ENCODE data around the gene ARMC9.
"Not testable (repeated sequence)": the region's sequence is repeated elsewhere in the genome, so short reads cannot be mapped to it uniquely, and the experiment has no call there.

ARMC9 gene

DNA sequence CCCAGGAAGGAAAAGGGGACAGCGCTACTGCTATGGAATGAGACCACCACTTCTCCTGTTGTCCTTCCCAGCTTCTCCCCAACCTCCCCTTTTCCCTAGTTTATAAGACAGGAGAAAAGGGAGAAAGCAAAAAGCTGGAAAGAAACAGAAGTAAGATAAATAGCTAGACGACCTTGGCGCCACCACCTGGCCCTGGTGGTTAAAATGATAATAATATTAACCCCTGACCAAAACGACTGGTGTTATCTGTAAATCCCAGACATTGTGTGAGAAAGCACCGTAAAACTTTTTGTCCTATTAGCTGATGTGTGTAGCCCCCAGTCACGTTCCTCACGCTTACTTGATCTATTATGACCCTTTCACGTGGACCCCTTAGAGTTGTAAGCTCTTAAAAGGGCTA, 202.2 kb downstream of the ARMC9 start:
- DNase-seq (ENCODE audit: low spot score) = not testable (repeated sequence)

DNA sequence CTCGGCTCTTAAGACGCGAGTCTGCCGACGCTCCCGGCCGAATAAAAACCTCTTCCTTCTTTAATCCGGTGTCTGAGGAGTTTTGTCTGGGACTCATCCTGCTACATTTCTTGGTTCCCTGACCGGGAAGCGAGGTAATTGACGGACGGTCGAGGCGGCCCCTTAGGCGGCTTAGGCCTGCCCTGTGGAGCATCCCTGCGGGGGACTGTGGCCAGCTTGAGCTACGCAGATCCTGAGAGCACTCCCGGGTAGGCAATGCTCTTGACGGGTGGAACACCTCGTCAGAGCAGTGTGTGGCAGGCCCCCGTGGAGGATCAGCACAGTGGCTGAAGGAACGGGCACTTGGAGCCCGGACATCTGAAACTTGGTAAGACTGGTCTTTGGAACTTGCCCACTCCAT, 202.7 kb downstream of the ARMC9 start:
- DNase-seq (ENCODE audit: low spot score) = not testable (repeated sequence)

DNA sequence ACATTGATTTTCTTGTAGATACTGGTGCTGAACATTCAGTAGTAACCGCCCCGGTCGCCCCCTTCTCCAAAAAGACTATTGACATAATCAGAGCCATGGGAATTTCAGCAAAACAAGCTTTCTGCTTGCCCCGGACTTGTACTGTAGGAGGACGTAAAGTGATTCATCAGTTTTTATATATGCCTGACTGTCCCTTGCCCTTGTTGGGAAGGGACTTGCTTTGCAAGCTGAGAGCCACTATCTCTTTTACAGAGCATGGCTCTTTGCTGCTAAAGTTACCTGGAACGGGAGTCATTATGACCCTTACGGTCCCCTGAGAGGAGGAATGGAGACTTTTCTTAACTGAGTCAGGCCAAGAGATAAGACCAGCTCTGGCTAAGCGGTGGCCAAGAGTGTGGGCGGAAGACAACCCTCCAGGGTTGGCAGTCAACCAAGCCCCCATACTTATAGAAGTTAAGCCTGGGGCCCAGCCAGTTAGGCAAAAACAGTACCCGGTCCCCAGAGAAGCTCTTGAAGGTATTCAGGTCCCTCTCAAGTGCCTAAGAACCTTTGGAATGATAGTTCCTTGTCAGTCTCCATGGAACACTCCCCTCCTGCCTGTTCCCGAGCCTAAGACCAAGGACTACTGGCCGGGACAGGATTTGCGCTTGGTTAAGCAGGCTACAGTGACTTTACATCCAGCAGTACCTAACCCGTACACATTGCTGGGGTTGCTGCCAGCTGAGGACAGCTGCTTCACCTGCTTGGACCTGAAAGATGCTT, 205.2 kb downstream of the ARMC9 start:
- not testable (repeated sequence) for DNase-seq (ENCODE audit: low spot score)

DNA sequence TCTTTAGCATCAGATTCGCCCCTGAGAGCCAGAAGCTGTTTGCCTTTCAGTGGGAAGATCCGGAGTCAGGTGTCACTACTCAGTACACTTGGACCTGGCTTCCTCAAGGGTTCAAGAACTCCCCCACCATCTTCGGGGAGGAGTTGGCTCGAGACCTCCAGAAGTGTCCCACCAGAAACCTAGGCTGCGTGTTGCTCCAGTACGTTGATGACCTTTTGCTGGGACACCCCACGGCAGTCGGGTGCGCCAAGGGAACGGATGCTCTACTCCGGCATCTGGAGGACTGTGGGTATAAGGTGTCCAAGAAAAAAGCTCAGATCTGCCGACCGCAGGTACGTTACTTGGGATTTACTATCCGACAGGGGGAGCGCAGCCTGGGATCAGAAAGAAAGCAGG, 205.8 kb downstream of the ARMC9 start:
- DNase-seq (ENCODE audit: low spot score) = not testable (repeated sequence)

DNA sequence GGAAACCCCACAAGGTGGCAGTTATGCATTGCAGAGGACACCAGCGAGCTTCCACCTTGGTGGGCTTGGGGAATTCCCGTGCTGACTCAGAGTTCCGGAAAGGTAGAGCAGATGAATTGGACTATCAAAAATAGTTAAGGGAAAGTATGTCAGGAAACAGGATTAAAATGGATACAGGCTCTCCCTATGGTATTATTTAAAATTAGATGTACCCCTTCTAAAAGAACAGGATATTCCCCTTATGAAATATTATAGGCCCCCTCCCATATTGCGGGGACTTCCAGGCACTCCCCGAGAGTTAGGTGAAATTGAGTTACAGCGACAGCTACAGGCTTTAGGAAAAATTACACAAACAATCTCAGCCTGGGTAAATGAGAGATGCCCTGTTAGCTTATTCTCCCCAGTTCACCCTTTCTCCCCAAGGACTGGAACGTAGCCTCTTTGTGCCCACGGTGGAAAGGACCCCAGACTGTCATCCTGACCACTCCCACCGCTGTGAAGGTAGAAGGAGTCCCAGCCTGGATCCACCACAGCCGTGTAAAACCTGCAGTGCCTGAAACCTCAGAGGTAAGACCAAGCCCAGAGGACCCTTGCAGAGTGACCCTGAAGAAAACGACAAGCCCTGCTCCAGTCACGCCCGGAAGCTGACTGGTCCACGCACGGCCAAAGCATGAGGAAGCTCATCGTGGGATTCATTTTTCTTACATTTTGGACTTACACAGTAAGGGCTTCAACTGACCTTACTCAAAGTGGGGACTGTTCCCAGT, 207.4 kb downstream of the ARMC9 start:
- DNase-seq (ENCODE audit: low spot score) = peak; percentile 58

DNA sequence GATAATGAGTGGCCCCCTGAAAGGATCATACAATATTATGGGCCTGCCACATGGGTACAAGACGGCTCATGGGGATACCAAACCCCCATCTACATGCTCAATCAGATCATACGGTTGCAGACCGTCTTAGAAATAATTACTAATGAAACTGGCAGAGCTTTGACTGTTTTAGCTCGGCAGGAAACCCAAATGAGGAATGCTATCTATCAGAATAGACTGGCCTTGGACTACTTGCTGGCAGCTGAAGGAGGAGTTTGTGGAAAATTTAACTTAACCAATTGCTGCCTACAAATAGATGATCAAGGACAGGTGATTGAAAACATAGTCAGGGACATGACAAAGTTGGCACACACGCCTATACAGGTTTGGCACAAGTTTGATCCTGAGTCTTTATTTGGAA, 209.3 kb downstream of the ARMC9 start:
- not testable (repeated sequence) for DNase-seq (ENCODE audit: low spot score)

DNA sequence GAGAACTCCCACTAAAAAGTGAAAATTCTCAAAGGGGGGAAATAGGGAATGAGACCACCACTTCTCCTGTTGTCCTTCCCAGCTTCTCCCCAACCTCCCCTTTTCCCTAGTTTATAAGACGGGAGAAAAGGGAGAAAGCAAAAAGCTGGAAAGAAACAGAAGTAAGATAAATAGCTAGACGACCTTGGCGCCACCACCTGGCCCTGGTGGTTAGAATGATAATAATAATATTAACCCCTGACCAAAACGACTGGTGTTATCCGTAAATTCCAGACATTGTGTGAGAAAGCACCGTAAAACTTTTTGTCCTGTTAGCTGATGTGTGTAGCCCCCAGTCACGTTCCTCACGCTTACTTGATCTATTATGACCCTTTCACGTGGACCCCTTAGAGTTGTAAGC, 209.9 kb downstream of the ARMC9 start:
- DNase-seq (ENCODE audit: low spot score) = not testable (repeated sequence)

DNA sequence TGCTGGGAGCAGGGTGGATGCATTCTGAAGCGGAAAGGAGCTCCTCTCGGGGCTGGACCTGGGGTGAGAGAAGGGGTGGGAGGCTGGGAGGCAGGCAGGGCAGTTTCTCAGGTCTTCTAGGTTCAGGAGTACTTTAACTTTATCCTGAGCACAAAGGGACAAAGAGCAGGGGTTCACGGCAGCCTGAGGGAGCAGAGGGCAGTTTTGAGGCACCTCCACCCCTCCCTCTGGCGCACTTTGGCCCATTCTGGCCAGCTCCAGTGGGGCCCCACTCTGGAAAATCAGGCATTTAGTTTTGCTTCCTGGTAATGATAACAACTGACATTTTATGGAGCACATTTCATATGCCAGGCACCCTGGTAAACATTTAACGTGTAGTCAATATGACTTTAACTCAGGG, 211.3 kb downstream of the ARMC9 start:
- no peak for DNase-seq (ENCODE audit: low spot score)

DNA sequence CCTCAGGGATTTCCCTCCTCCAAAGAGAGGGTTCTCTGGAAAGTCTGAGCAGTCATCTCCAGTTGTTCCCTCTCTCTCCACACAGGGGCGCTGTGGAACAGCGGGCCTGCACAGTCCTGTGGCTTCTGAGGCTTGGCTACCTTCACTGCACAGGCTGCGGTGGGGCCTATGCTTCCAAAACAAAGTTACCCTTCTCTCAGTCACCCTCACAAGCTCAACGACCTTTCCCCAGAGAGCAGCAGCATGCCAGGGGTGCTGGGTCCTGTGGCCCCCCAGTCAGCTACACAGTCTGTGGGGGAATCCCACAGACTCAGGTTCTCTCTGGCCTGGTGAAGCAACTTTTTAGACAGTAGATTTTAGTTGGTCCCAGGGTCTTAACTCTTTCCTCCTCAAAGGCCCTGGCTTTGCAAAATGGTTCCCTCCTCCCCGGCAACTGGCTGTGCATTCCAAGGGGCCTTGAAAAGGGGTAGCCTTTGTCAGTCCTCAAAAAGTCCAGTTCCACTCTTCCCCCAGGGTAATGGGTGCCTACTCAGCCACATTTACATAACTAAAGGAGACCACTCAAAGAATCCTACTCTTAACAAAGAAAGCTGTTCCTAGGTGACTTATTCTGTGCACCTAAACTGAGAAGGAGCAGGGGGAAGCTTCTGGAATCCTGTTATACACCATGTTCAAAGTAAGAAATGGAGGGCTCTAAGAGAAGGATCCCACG, 212.0 kb downstream of the ARMC9 start:
- no peak for DNase-seq (ENCODE audit: low spot score)

DNA sequence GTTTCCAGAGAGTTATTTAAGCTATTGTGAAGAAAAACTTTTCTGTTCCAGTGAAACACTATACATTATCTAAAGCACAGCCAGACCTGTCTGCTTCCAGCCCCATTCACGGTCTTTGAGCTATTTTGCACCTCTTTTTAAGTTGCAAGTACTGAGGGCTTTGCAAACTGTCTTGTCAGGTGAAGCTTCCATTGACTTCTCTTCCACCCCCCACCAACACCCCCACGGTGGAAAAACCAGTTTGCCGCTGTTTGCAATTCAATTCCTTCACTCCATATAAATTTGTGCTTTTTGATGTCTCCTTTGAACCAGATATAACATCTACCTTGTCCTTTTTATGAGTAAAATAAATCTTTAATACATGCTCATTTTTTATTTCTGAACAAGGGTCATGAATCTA, 212.8 kb downstream of the ARMC9 start:
- DNase-seq (ENCODE audit: low spot score) = no peak

DNA sequence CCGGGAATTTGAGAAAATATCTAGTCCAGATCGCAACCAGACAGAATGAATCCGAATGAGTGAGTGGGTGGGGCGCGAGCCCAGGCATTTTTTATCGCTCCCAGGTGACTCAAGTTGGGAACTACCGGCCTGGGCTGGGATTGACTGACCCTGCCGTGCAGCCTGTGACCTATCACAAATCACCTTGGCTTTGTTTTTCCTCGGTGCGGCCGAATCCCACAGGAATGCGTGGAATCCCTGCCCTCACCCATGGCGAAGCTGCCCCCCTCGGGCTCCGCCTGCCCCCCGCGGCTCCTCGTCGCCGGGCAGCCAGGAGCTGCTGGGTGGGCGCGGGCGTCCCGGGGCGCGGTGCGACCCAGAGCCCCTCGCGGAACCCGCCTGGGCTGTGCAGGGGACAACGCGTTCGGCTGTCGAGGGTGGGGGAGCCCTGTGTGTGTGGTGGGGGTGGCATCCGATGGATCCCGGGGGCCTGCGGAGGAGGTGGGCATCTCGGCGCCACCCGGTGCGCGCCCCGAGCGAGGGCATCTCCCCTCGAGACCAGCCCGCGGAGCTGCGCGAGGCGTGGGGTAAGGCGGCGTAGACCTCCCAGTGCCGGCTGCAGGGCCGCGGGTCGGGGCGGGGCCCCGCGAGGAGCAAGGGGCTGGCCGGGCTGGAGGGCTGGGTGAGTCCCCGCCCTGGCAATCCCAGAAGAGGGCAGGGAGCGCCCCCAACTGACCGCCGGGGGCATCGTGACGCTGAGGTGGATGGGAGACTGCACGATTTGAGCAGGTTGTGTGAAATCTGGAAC, 213.6 kb downstream of the ARMC9 start:
- DNase-seq (ENCODE audit: low spot score) = peak; percentile 64

DNA sequence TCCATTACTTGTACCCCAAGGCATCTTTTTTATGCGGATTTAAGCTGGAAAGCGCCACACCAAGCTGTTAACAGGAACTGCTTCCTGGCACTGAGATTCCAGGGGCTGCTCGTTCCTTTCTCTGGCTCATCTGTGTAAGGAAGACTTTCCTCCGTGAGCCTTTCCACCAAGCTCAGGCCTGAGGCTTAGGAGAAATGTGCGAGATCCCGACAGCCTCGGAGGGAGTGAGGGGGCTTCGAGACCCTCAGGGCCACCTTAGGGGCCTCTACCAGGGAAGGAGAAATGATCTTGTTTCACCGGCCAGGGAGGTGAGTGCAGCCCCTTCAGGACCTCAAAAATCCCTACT, 214.2 kb downstream of the ARMC9 start:
- no peak for DNase-seq (ENCODE audit: low spot score)

DNA sequence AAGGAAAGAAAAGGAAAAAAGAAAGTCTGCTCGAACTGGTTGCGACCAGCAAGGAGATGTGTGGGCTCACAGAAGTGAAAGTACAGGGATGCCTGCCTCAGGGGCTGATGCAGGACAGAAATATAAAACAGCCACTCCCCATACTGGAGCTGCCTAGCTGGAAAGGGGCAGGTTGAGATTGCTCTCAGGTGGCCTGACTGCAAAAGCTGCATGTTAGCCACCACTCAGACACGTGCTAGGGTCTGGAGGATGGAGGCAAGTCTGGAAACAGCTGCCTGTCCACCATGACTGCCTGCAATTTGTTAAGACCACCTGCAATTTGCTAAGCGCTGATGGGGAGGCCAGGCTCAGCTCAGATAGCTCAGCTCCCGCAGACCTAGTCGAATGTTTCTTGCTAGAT, 215.0 kb downstream of the ARMC9 start:
- no peak for DNase-seq (ENCODE audit: low spot score)

DNA sequence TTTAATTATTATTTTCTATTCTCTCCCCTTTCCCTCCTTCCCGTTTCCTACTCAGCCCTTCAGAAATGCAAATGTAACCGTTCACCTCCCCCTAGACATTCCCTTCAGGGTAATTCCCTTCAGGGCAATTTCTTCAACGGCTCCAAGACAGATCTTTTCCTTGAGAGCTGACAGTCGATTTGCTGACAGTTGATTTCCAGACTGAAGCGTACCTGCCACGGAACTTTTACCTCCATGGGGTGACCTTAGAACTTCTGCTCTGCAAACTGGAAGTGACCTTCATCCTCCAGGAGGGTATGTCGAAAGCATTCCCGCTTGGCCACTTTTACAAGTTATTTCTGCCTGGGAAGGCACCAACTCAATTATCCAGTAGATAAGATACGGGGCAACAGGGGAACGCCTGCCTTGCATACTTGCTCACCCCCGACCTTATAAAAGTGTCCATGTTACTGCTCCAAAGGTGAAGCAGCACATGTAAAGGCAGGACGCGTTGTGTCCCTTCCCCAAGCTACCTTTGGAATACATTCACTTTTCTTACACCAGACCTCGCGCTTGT, 215.6 kb downstream of the ARMC9 start:
- no peak for DNase-seq (ENCODE audit: low spot score)

DNA sequence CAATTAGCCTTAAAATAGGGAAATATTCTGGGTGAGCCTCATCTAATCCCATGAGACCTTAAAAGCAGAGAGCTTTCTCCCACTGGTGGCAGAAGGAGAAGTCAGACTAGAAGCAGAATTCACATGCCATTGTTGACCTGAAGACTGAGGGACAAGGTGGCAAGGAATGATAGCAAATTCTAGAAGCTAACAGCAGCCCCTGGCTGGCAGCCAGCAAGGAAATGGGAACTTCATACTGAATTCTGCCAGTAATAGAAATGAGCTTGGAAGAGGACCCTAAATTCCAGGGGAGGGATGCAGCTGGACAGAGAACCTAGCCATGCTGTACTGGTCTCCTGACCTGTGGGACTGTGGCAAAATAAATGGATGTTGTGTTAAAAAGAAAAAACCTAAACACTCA, 216.6 kb downstream of the ARMC9 start:
- DNase-seq (ENCODE audit: low spot score) = no peak

DNA sequence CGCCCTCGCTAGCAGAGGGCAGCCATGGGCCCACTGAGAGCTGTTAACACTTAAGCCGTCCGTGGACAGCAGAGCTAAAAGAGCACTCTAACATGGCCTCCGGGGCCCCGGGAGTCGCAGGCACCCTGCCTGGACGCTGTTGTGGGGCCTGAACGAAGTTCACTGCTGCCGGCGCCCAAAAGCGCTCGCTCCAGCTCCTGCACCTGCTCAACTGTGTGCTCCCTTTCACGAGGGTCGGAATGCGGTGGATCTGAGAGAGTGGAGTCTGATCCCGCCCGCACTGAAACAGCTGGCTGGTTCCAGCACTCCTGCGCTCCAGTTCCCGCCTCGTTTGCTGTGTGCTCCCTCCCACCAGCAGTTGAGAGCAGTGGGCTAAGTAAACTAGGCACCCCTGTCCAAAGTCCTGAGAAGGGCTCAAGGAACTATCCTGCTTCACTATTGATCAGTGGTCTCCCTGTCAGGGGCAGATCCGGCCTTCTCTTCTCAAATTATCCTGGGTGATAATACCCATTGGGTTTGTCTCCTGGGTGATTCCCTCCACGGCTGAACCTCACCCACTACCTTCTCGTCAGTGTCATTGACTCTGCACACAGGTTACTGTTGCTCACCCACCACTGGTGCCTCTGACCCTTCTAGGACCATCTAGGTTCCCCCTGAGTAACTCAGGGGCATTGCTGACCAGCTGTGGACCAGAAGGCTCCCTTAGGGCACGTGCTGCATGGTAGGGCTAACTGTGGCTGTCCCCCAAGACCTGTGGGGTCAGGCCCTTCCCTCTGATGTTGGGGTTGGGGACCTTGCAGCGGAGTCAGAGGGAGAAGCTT, 220.6 kb downstream of the ARMC9 start:
- no peak for DNase-seq (ENCODE audit: low spot score)

DNA sequence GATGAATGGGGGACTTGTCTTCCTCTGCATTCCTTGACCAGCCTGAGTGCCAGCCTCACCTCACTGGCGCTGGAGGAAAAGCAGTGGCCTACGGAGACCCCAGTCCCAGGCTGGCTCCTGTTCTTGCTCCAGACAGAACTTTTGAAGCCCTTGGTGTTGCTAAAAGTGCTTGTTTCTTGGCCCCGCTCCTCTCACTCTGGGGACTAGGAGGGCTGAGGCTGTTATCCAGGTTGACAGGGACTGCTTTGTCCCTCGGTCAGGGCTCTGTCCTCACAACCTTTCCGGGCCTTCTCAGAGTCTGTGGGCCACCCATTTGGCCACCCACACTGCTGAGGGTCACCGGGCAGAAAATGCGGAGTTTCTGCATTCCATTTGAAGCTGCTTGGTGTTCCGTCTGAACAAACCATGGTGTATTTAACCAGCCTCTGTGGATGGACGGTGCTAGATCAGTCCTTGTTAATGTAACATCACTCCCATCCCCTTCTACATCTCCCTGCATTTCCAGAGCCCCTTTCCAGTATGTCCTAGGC, 222.7 kb downstream of the ARMC9 start:
- no peak for DNase-seq (ENCODE audit: low spot score)

DNA sequence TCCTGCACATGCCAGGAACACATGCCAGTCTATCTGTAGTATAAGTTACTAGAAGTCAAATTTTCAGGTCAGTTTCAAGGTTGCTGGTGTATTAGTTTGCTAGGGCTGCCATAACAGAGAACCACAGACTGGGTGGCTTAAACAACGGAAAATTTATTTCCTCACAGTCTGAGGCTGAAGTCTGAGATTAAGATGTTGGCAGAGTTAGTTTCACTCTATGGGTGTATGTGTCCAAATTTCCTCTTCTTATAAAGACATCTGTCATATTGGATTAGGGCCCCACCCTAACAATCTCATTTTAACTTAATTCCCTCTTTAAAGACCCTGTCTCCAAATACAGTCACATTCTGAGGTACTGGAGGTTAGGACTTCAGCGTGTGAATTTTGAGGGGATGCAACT, 223.6 kb downstream of the ARMC9 start:
- no peak for DNase-seq (ENCODE audit: low spot score)

DNA sequence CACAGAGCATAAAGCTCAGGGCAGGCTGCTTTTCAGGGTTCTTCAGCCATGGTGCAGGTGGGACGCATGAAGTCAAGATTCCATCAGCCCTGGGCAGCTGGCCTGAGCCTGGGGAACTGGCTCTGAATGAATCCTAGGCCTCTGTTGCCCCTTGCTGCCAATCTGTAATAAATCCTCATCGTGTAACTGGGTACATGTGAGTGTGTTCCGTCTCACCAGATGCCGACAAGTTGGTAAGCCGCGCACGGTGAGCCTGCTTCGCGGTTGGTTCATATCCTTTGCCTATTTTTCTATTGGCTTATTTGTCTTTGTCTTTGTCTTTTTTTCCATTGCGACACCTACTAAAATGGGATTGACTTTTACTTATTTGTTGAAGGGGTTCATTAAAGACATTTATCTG, 224.7 kb downstream of the ARMC9 start:
- DNase-seq (ENCODE audit: low spot score) = no peak

All from CD4-positive, alpha-beta T cell treated with Interleukin-15 for 4 hours (primary cell).